GM19239 (cell line): ENCODE data around the gene FUCA1.
"Not testable (repeated sequence)": the region's sequence is repeated elsewhere in the genome, so short reads cannot be mapped to it uniquely, and the experiment has no call there.

Source experiments
- DNase-seq: peaks from one replicate; pipeline ENCODE4 v3.0.0; 2011; ENCODE audit warnings: low spot score; ENCODE audit not compliant: insufficient read length
- FAIRE-seq: peaks from 2 replicates; lab custom pipeline; 2011; peaks lifted over from hg19 to GRCh38; lab: Jason Lieb, UNC

Gene FUCA1

DNA sequence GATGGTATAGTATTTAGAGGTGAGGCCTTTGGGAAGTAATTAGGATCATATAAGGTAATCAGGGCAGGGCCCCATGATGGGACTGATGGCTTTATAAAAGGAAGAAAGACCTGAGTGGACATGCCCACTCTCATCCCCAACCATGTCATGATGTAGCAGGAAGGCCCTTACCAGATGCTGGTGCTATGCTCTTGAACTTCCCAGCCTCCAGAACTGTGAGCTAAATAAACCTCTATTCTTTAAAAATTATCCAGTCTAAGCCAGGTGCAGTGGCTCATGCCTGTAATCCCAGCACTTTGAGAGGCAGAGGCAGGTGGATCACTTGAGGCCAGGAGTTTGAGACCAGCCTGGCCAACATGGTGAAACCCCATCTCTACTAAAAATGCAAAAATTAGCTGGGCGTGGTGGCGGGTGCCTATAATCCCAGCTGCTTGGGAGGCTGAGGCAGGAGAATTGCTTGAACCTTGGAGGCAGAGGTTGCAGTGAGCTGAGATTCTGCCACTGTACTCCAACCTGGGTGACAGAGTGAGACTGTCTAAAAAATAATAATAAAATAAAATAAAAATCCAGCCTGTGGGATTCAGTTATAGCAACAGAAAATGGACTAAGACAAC, 20.5 kb downstream of the FUCA1 start:
- FAIRE-seq, DNase-seq: not testable (repeated sequence)

DNA sequence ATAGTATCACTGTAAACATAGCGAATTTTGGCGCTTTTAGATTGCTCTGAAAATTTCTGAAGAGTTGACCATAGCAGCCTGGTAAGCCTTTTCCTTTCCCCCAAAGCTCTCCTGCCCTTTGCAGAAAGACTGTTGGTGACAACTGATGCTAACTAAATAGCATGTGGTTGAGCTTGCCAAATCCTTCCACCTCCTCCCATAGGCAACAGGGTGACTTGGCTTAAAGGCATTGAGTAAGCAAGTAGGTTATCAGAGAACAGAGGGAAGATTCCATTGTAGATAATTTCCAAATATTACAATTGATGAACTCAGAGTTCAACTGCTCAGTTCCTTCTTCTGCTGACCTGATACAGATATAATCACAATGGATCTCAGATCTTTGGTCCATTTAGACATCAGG, 22.9 kb downstream of the FUCA1 start:
- DNase-seq: no peak
- FAIRE-seq: no peak

DNA sequence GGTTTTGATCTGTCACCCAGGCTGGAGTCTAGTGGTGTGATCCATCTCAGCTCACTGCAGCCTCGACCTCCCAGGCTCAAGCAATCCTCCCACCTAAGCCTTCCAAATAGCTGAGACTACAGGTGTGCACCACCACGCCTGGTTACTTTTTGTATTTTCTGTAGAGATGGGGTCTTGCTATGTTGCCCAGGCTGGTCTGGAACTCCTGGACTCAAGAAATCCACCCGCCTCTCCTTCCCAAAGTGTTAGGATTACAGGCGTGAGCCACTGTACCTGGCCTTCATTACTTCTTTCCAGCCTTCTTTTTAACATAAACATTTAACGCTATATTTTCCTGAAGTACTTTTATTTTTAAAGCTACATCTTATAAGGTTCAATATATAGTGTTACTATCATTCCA, 24.4 kb downstream of the FUCA1 start:
- FAIRE-seq (no peak), DNase-seq (no peak)

DNA sequence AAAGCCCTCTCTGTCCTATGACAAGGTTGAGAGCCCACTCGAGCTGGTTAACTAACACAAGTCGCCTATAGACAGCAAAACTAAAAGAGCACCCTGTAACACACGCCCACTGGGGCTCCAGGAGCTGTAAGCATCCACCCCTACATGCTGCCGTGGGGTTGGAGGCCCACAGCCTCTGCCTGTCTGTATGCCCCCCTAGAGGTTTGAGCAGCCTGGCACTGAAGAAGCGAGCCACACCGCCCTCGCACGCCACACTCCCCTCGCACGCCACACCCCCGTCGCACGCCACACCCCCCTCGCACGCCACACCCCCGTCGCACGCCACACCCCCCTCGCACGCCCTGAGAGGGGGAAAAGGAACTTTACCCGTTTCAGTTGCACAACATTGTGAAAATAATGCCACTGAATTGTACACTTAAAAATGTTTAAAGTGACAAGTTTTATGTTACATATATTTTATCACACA, 29.7 kb downstream of the FUCA1 start:
- DNase-seq (peak; percentile 56), FAIRE-seq (peak; percentile 91)

DNA sequence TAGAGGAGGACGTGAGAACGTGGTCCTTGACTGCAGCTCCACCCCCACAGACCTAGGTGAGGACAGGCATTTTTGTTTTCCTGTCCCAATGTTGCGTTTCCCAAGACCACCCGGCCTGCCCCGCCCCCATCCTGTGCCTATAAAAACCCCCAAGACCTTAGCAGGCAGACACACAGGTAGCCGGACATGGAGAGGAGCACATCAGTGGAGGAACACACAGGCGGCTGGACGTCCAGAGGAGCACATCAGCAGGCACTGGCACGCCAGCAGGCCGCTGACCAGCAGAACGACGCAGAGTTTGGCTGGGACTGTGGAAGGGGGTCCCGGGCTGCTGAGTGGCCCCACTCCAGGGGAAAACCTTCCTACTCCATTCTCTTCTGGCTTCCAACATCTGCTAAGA, 30.2 kb downstream of the FUCA1 start:
- FAIRE-seq (no peak), DNase-seq (no peak)

DNA sequence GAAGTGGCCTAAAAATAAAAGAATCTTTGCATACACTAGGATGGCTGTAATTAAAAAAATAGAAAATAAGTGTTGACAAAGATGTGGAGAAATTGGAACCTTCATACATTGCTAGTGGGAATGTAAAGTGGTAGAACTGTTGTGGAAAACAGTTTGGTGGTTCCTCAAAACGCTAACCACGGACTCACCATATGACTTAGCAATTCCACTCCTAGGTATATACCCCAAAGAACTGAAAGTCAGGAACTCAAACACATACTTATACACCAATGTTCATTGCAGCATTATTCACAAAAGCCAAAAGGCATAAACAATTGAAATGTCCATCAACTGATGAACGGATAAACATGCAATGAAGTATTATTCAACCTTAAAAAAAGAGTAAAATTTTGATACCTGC, 32.1 kb downstream of the FUCA1 start:
- FAIRE-seq (no peak), DNase-seq (no peak)

DNA sequence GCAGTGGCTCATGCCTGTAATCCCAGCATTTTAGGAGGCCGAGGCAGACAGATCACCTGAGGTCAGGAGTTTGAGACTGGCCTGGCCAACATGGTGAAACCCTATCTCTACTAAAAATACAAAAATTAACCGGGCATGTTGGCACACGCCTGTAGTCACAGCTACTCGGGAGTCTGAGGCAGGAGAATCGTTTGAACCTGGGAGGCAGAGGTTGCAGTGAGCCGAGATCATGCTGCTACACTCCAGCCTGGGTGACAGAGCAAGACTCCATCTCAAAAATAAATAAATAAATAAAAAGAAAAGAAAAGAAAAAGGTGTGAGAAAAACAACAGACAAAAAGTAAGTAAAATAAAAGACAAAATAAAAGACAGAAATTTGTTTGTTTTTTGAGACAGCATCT, 33.9 kb downstream of the FUCA1 start:
- FAIRE-seq: not testable (repeated sequence)

DNA sequence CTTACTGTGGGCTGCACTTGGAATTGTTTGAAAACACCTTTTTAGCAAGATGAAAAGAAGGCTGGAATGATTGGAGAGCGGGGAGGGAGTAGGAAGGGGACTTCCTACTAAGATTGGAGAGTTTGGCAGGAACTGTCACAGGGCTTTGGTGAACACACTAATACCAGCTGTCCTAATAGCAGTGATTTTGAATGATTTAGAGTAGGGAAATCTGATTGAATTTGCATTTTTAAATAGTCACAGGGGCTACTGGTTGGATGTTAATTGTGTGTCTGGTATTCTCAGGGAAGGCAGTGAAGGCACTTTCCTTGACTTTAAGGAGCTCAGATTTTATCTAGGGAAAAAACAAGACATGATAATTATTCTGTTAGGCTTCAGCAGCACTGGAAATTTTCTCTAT, 40.4 kb downstream of the FUCA1 start:
- FAIRE-seq: no peak

More for the DNA sequence above, 33.9 kb downstream of the FUCA1 start:
- DNase-seq: not testable (repeated sequence)

DNA sequence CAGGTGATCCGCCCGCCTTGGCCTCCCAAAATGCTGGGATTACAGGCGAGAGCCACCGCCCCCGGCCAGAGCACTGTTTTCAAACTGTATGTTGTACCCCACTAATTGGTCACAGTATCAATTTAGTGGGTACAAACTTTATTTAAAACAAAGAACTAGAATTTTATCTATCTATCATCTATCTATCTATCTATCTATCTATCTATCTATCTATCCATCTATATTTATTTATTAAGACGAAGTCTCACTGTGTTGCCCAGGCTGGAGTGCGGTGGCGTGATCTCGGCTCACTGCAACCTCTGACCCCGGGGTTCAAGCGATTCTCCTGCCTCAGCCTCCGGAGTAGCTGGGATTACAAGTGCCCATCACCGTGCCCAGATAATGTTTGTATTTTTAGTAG, 41.5 kb downstream of the FUCA1 start:
- FAIRE-seq: not testable (repeated sequence)

More for the DNA sequence above, 40.4 kb downstream of the FUCA1 start:
- no peak for DNase-seq

DNA sequence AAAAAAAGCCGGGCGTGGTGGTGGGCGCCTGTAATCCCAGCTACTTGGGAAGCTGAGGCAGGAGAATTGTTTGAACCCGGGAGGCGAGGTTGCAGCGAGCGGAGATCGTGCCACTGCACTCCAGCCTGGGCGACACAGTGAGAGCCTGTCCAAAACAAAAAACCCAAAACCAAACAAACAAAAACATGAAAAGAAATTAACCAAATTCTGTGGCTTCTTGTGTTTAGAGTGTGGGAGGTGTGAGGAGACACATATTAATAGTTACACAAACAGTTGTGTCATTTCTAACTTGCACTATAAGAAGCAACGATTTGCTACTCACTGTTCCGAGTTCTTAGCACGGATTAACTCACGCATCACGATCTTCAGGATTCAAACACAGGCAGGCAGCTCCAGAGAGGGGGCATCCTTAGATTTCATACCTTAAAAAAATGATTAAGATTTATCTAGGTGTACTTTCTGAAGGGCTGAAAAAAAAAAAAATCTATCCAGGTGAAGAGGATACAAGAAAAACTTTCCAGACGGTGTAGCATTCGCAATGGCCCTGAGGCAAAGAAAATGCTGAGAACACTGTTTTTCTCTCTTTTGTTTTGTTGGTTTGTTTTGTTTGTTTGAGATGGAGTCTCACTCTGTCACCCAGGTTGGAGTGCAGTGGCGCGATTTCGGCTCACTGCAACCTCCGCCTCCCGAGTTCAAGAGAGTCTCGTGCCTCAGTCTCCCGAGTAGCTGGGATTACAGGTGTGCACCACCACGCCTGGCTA, 42.1 kb downstream of the FUCA1 start:
- no peak for DNase-seq

More for the DNA sequence above, 41.5 kb downstream of the FUCA1 start:
- DNase-seq: not testable (repeated sequence)

DNA sequence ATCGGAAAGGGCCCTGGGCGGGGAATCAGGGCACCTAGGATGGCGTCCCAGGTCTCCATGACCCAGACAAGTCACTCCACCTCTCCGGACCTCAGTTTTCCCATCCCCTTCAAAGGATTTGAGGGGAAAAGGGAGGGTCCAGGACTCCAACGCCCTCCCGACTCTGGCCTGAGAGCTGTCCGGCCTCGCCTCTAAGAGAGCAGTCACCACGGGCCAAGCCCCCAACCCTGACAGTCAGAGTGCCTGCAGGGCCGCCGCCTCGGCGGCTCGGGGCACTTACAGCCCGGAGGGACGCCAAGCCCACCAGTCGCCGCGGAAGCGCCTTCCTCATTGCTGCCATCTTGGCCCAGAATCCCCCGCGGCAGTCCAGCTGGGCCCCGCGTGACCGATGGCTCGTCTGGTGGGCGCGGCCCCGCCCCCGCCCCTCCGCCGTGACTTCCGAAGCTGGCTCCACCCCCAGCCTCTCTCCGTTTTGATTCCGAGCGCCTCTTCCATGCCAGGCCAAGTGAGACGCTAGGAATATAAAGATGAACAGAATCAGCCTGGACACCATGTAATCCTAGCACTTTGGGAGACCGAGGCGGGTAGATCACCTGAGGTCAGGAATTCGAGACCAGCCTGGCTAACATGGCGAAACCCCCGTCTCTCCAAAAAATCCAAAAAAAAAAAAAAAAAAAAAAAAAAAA, 42.9 kb downstream of the FUCA1 start, which contains the start of gene HMGCL:
Gene HMGCL, minus strand, starts transcription at position 354 of the 686 bp plus-strand sequence. Its CDS starts 14 bp downstream, at position 340.
- FAIRE-seq (peak; percentile 95), DNase-seq (peak; percentile 86)

More for the DNA sequence above, 42.1 kb downstream of the FUCA1 start:
- FAIRE-seq: peak; percentile 91

DNA sequence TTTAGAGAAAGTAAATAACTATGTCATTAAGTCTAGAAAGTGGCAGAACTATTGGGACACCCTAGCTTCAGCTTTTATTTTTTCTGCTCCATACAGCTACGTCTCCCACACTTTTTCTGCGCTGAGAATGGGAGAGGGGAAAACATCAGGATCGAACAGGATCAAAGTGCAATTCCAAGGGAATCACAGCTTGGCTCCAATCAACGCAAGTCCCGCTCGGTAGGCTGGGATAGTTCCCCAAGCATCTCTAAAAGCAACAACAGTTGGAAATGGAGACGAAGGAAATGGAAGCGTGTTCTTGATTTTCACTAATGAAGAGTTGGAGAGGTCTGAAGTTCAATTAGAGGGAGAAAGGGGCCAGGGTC, 43.4 kb downstream of the FUCA1 start:
- no peak for DNase-seq
- FAIRE-seq: no peak

DNA sequence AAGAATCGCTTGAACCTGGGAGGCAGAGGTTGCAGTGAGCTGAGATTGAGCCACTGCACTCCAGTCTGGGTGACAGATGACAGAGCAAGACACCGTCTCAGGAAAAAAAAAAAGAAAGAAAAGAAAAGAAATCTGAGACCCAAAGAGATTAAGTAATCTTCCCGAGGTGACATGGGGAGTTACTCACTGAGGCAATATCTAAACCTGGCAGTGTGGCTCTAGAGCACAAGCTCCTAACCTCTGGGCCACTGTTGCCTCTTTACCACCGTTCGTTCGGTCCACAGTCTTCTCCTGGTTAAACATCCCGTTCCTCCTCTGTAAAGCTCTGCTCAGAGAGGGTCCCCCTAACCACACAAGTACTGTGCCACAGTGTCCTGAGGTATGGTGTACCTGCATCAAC, 44.3 kb downstream of the FUCA1 start:
- FAIRE-seq (no peak), DNase-seq (no peak)

DNA sequence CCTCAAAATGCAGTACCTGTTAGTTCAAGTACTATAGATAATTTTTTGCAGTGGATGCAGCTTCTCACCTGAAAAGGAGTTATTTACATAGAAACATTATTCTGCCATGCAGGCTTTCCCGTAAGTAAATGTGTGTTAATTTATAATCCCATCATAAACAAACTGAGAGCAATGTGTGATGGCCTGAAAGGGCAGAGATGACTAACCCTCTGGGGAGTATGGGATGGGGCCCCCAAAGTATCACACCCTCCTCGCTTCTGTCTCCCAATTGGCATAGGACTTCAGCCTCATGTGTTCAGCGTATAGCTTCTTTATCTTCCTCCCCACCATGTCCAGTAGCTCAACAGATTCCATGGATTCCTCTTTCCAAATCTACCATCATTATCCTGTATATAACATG, 50.5 kb downstream of the FUCA1 start:
- no peak for DNase-seq
- no peak for FAIRE-seq

DNA sequence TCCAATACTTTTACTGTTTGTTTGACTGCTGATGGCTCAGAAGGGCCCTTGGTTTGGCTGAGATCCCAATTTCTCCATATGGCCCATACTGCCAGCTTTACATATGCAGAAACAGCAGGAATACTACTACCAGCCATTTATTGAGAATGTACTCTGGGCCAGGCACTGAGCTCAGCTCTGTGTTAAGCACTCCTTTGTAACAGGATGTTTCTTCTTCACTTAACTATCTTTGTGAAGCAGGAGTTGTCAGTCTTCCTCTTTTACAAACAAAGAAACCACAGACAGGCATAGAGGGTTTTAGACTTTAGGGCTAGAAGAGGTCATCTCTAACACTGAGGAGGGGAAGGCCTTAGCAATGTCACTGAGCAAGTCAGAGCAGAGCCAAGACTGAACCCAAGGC, 51.2 kb downstream of the FUCA1 start:
- FAIRE-seq (peak; percentile 84), DNase-seq (no peak)

DNA sequence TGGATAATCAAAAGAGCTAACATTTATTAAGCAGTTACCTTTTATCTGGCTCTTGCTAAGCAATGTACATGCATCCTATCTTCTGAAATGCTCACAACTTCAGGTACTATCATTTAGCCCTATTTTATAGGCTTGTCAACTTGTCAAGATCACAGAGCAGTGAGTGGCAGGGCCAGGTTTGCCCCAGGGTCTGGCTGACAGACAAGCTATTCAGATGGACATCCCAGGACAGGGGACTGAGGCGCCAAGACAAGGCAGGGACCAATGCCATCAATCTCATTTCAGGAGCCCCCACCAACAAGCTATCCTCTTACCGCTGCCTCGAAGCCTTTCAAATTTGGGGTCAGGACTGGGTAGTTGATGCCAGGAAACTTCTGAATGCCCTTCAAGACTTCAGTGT, 51.7 kb downstream of the FUCA1 start:
- FAIRE-seq: no peak
- DNase-seq: no peak

DNA sequence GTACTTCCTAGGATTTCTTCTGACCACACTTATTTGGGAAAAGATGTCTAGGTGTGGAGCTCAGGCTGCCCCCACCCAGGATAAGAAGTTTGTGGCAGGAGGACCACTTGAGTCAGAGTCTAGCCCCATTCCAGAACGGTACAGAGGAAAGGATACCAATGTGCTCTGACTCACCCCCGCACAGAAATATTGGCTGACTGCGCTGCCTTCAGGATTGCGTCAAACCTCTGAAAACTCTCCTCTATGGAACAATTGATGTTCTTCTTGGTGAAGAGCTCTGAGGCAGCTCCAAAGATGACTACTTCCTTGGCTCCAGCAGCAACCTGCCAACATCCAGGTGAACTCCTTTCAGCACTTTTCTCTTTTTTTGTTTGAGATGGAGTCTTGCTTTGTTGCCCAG, 54.1 kb downstream of the FUCA1 start:
- FAIRE-seq (no peak), DNase-seq (no peak)

DNA sequence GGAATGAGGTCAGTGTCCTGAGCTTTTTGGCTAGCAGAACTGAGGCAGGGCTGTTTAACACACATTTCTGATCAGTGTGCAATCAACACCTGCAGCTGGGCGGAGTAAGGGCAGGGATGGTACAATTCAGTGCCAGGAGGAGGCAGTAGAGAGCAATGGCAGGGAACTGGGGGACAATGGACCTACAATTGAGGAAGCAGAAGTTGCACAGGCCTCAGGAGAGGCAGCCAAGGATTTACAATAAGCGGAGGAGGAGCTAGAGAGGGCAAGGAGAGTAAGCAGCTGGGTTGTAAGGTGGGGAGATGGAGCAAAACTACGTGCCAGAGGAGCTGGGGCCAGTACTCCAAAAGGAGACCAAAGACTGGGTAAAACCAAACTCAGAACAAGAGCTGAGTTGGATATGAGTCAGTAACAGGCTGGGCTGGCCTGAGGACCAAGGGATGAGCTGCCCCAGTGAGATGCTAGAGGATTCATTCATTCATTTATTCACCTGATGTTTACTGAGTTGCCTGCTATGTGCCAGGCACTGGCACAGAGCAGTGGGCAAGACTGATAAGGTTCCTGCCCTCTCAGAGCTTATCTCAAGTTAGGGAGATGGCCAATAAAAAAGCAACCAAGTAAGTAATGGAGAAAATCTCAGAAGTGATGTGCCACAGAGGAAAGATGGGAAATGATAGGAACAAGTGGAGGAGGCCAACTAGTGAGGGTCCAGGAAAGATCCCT, 57.1 kb downstream of the FUCA1 start:
- FAIRE-seq (peak; percentile 87), DNase-seq (peak; percentile 58)

DNA sequence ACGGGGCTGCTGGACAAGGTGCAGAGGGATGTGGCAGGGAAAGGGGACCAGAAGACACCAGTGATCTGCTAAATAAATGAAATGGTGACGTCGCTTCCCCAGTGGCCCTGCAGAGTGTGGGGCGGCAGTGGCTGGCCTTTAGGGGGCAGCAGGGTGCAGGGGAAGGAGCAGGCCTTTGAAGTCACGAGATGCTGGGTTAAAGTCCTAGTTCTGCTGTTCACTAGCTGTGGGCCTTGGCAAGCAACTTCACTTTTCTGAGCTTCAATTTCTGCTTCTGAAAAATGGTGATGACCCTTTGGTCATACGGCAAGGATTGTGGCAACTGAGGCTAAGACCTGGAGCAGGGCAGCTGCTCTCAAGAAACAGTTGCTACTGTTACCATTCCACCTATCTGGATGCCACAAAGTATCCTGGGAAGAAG, 58.3 kb downstream of the FUCA1 start:
- DNase-seq (peak; percentile 63), FAIRE-seq (peak; percentile 97)

DNA sequence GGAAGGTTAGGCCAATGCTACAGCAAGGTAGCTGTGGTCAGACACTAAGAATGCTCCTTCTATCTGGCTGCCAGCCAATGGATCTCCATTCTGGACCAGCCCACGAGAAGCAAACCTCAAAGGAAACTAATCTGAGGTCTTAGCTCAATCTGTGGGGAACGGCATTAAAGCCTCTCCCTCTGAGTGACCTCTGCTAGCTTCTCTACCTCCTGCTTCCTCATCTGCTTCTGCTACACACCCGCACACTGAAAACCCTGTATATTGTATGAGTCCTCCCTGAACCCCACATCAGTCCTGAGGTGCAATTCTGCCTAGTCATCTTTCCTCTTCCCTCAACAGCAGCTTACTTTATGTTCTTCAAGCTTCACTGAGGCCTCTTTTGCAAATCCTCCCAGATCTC, 60.6 kb downstream of the FUCA1 start:
- FAIRE-seq: no peak

More for the DNA sequence above, 60.6 kb downstream of the FUCA1 start:
- DNase-seq: no peak
